CD14-positive monocyte (primary cell): ENCODE measurements around the gene STRBP. TPM values are rescaled to one million over a fixed set of nuclear protein-coding genes. Genes with fewer than 3 reads are reported as not detected.

Experiments
- DNase-seq, 3 donors: peaks; one replicate each; pipeline ENCODE4 v3.0.0-alpha.2; 2011 to 2022
- H2AFZ ChIP-seq: 2 replicates; pipeline ENCODE4 v1.6.0; 2012; ENCODE audit warnings: mild to moderate bottlenecking, low read depth, low read length, inconsistent platforms; ENCODE audit not compliant: insufficient read depth, poor library complexity, severe bottlenecking
- H3K27ac ChIP-seq, 2 donors: 1 replicate in 1 of 2; 2 replicates in 1 of 2; pipeline ENCODE4 v1.5.1; 2012 to 2013; ENCODE audit warnings: low read length in 2 of 2, control low read depth in 1 of 2, inconsistent platforms in 1 of 2, low read depth in 1 of 2, mild to moderate bottlenecking in 1 of 2
- H3K27me3 ChIP-seq, 2 donors: one replicate each; pipeline versions ENCODE4 v1.6.0 to v1.6.1; 2011 to 2013; ENCODE audit warnings: low read length in 2 of 2; ENCODE audit not compliant: control insufficient read depth in 2 of 2, insufficient read depth in 2 of 2
- H3K36me3 ChIP-seq, 2 donors: replicated peaks in 1 of 2; 1 replicate in 1 of 2; 2 replicates in 1 of 2; pipeline versions ENCODE4 v1.5.1 to v1.6.1; 2012 to 2013; ENCODE audit warnings: low read length in 2 of 2, control low read depth in 1 of 2, inconsistent platforms in 1 of 2, mild to moderate bottlenecking in 1 of 2; ENCODE audit not compliant: insufficient read depth in 2 of 2, control insufficient read depth in 1 of 2
- H3K4me1 ChIP-seq, 2 donors: 1 replicate in 1 of 2; 2 replicates in 1 of 2; pipeline versions ENCODE4 v1.5.1 to v1.6.1; 2012 to 2013; ENCODE audit warnings: low read length in 2 of 2, control low read depth in 1 of 2, inconsistent platforms in 1 of 2, mild to moderate bottlenecking in 1 of 2, moderate library complexity in 1 of 2; ENCODE audit not compliant: insufficient read depth in 2 of 2, control insufficient read depth in 1 of 2
- H3K4me2 ChIP-seq: replicated peaks from 2 replicates; pipeline ENCODE3; 2012; ENCODE audit warnings: low read length, moderate library complexity, mild to moderate bottlenecking; ENCODE audit not compliant: poor library complexity, severe bottlenecking; ENCODE audit errors: extremely low read depth
- H3K4me3 ChIP-seq, 3 experiments: fragments of 200-600 bp in 1 of 3; sonication (generic) in 1 of 3; replicated peaks in 1 of 3; 1 replicate in 2 of 3; 2 replicates in 1 of 3; pipeline ENCODE4 v1.5.1; 2011 to 2013; ENCODE audit warnings: low read length in 3 of 3, mild to moderate bottlenecking in 3 of 3, control low read depth in 2 of 3, low read depth in 2 of 3, inconsistent platforms in 1 of 3, moderate library complexity in 1 of 3
- H3K79me2 ChIP-seq: 2 replicates; pipeline ENCODE4 v1.6.0; 2012; ENCODE audit warnings: mild to moderate bottlenecking, control low read depth, inconsistent platforms, low read length, moderate library complexity; ENCODE audit not compliant: insufficient read depth
- H3K9ac ChIP-seq: 2 replicates; pipeline ENCODE4 v1.6.0; 2017; ENCODE audit warnings: low read length, mild to moderate bottlenecking; ENCODE audit not compliant: insufficient read depth, poor library complexity, severe bottlenecking
- H3K9me3 ChIP-seq, 2 donors: replicated peaks in 1 of 2; 1 replicate in 1 of 2; 2 replicates in 1 of 2; pipeline versions ENCODE4 v1.5.1 to v1.6.1; 2012 to 2013; ENCODE audit warnings: low read length in 2 of 2, control low read depth in 1 of 2; ENCODE audit not compliant: control insufficient read depth in 1 of 2, insufficient read depth in 1 of 2
- H4K20me1 ChIP-seq: 2 replicates; pipeline ENCODE4 v1.6.0; 2012; ENCODE audit warnings: mild to moderate bottlenecking, low read length, control low read depth, moderate library complexity; ENCODE audit not compliant: insufficient read depth
- H3K27ac Mint-ChIP-seq, 7 donors: one replicate each; pipeline ENCODE4 v1.8.0; 2020; ENCODE audit warnings: mild to moderate bottlenecking in 7 of 7, mixed read lengths in 7 of 7, moderate library complexity in 6 of 7, inconsistent platforms in 2 of 7
- H3K27me3 Mint-ChIP-seq, 3 donors: one replicate each; pipeline ENCODE4 v1.8.0; 2021 to 2022; ENCODE audit warnings: low read depth in 3 of 3, mild to moderate bottlenecking in 3 of 3, mixed read lengths in 3 of 3, moderate library complexity in 3 of 3, inconsistent platforms in 1 of 3
- H3K36me3 Mint-ChIP-seq, 2 donors: one replicate each; pipeline ENCODE4 v1.8.0; 2020; ENCODE audit warnings: mixed read lengths in 2 of 2, inconsistent platforms in 1 of 2, mild to moderate bottlenecking in 1 of 2
- H3K4me1 Mint-ChIP-seq: one replicate; pipeline ENCODE4 v1.8.0; 2020; ENCODE audit warnings: mild to moderate bottlenecking, mixed read lengths
- H3K4me3 Mint-ChIP-seq, 2 donors: one replicate each; pipeline ENCODE4 v1.8.0; 2020; ENCODE audit warnings: mild to moderate bottlenecking in 2 of 2, mixed read lengths in 2 of 2, moderate library complexity in 1 of 2
- H3K9me3 Mint-ChIP-seq, 7 donors: one replicate each; pipeline ENCODE4 v1.8.0; 2020 to 2022; ENCODE audit warnings: mixed read lengths in 7 of 7, mild to moderate bottlenecking in 6 of 7, moderate library complexity in 6 of 7, inconsistent platforms in 2 of 7
- CTCF ChIP-seq: fragments of 200-600 bp; IDR thresholded peaks from one replicate; pipeline ENCODE4 v1.8.0; 2022; ENCODE audit warnings: antibody characterized with exemption, mild to moderate bottlenecking
- WGBS: methylation state at CpG from one replicate; pipeline ENCODE4 v1.1.5; 2013; ENCODE audit warnings: missing lambda C conversion rate; ENCODE audit not compliant: insufficient coverage; 5-methylcytosine and 5-hydroxymethylcytosine counted together
- intact Hi-C, 2 donors: fragments of 100-400 bp; cut with micrococcal nuclease; formaldehyde crosslinking; loops; one replicate each; pipeline versions ENCODE4 v1.15.0 to v1.15.1; 2023
- polyA plus RNA-seq, 3 donors: library from polyadenylated mRNA; depleted of rRNA in 1 of 3; unstranded in 2 of 3; stranded (reverse) in 1 of 3; fragments of 300-500 nt in 2 of 3; fragments of >200 nt in 1 of 3; fragmentation: Illumina TruSeq in 2 of 3; gene quantifications; 1 replicate in 2 of 3; 2 replicates in 1 of 3; pipeline ENCODE4 v1.2.3, GENCODE V29; 2012 to 2021

The STRBP gene
- polyA plus RNA-seq, 3 donors = 0.97 to 1.9 (median 1.9) TPM

DNA sequence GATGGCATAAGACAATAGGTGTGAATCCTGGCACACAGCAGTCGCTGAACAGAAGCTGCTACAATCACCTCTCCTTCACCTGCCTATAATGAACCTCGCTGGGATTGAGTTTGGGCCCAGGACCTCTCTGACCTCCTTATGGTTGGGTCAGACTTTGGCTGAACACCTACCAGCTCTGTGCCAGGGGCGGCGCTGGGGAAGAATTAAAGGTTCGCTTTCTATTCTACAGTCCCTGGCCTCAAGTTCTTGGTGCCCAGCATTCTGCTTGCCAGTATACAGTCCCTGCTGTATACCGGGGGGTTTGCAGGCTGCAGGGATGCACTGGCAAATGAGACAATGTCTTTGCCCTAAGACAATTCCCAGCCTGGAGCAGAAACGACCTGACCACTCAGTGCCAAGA lies 895 bp upstream of the STRBP start:
- Histone ChIP-seq H3K27ac (no peak overlapping the region), H3K27me3 (peaks cover 0 to 18% of the 10 kb centered on the region in 2 donors), H3K4me1 (peaks cover 14 to 16% of the 10 kb centered on the region in 2 donors), H3K9me3 (no peaks in the 10 kb centered on the region), H3K4me3 (peak overlapping the region in 1 of 3 experiments; percentile 90), H4K20me1 (no peaks in the 10 kb centered on the region), H3K4me2 (peak overlapping the region; percentile 91), H3K36me3 (no peaks in the 10 kb centered on the region), H3K9ac (no peak overlapping the region), H2AFZ (peak overlapping the region; percentile 97), H3K79me2 (no peaks in the 10 kb centered on the region)
- WGBS = 74% methylated on average over 4 of the region's 7 CpGs
- no peak overlapping the region for H3K27ac Mint-ChIP-seq
- peaks cover 10 to 27% (median 18%) of the 10 kb centered on the region in 3 donors for H3K27me3 Mint-ChIP-seq
- no peak for DNase-seq
- TF ChIP-seq CTCF = no peak
- intact Hi-C loops = loop anchor here in 1 of 2 donors (5.0 kb wide), 1 partner anchor 73 kb away; no protein-coding TSS in a partner anchor
- peaks cover 0 to 6% (median 0%) of the 10 kb centered on the region in 7 donors for H3K9me3 Mint-ChIP-seq
- H3K4me1 Mint-ChIP-seq = peaks cover 15% of the 10 kb centered on the region
- H3K36me3 Mint-ChIP-seq = no peaks in the 10 kb centered on the region
- H3K4me3 Mint-ChIP-seq = peak overlapping the region; percentile 63 to 73

GRCh38 chr9:123268199-123268464 lies 254 bp downstream of the STRBP start:
- peaks cover 10 to 27% (median 18%) of the 10 kb centered on the region in 3 donors for H3K27me3 Mint-ChIP-seq
- H2AFZ ChIP-seq = peak overlapping the region; percentile 89

More at GRCh38 chr9:123268199-123268464, 254 bp downstream of the STRBP start:
- peaks cover 14 to 16% of the 10 kb centered on the region in 2 donors for H3K4me1 ChIP-seq
- H3K4me3 Mint-ChIP-seq = peak overlapping the region; percentile 73 to 75
- H3K9me3 Mint-ChIP-seq = peaks cover 0 to 6% (median 0%) of the 10 kb centered on the region in 7 donors
- DNase-seq = no peak
- H3K9me3 ChIP-seq = no peaks in the 10 kb centered on the region
- H3K4me2 ChIP-seq = peak overlapping the region; percentile 91
- H3K27ac ChIP-seq = no peak overlapping the region
- no peaks in the 10 kb centered on the region for H3K36me3 ChIP-seq
- peaks cover 15% of the 10 kb centered on the region for H3K4me1 Mint-ChIP-seq
- no peak overlapping the region for H3K27ac Mint-ChIP-seq
- H3K27me3 ChIP-seq = peaks cover 0 to 18% of the 10 kb centered on the region in 2 donors
- H3K79me2 ChIP-seq = no peaks in the 10 kb centered on the region
- peak overlapping the region; percentile 49 for H3K9ac ChIP-seq
- TF ChIP-seq CTCF = no peak
- no peaks in the 10 kb centered on the region for H3K36me3 Mint-ChIP-seq
- H4K20me1 ChIP-seq = no peaks in the 10 kb centered on the region
- intact Hi-C loops = loop anchor here in 1 of 2 donors (5.0 kb wide), 1 partner anchor 74 kb away; no protein-coding TSS in a partner anchor
- peak overlapping the region; percentile 59 to 75 (median 72) for H3K4me3 ChIP-seq
- under 1% methylated on average over 49 of the region's 49 CpGs for WGBS
